HepG2 (cell line): ENCODE results near the gene GDF9. TPM values are rescaled to one million over a fixed set of nuclear protein-coding genes. Genes with fewer than 3 reads are reported as not detected.

Experiments used
- ATAC-seq: fragments of 200-7000 bp; cut with Tn5 transposase; 3 replicates; pipeline ENCODE4 v1.9.1; 2020; ENCODE audit warnings: mild to moderate bottlenecking, moderate library complexity
- BruUV-seq: library from RNA; stranded (reverse); fragments of 400-500 nt; replicated peaks from 2 replicates; lab custom pipeline; 2021; lab: Mats Ljungman, UMichigan
- CTCF ChIA-PET: fragments of 300-600 bp; formaldehyde crosslinking; extraction: SDS; loops from one replicate; lab custom pipeline; 2021; ENCODE audit warnings: low total read pairs, inconsistent platforms, low intra/inter-chr PET ratio; lab: Yijun Ruan, JAX
- POLR2A ChIA-PET: fragments of 350-600 bp; sonication (Branson Sonifier 250); formaldehyde crosslinking; loops from one replicate; lab custom pipeline; 2020; ENCODE audit warnings: antibody characterized with exemption, inconsistent platforms; lab: Yijun Ruan, JAX
- DNase-seq: peaks from one replicate; pipeline ENCODE4 v3.0.0-alpha.2; 2015; ENCODE audit warnings: low spot score
- FAIRE-seq: peaks from 3 replicates; lab custom pipeline; 2011; peaks lifted over from hg19 to GRCh38; lab: Jason Lieb, UNC
- H2AFZ ChIP-seq: one replicate; pipeline ENCODE4 v1.6.1; 2011; ENCODE audit warnings: low read length, inconsistent platforms
- H3K27ac ChIP-seq: fragments of 300-600 bp; 3 replicates; pipeline ENCODE4 v1.8.0; 2011; ENCODE audit warnings: mixed run types, mild to moderate bottlenecking, mixed read lengths, low read length, inconsistent platforms; ENCODE audit not compliant: insufficient read depth; ENCODE audit errors: extremely low read length
- H3K27me3 ChIP-seq, 2 experiments: fragments of 200-600 bp in 1 of 2; 2 replicates in 1 of 2; 3 replicates in 1 of 2; pipeline versions ENCODE4 v1.6.0 to v1.8.0; 2011; ENCODE audit warnings: low read length in 2 of 2, mild to moderate bottlenecking in 2 of 2, moderate library complexity in 2 of 2, inconsistent platforms in 1 of 2; ENCODE audit not compliant: insufficient read depth in 2 of 2, control insufficient read depth in 1 of 2
- H3K36me3 ChIP-seq, 2 experiments: fragments of 200-600 bp in 1 of 2; replicated peaks in 1 of 2; 2 replicates in 1 of 2; 3 replicates in 1 of 2; pipeline versions ENCODE4 v1.5.1 to v1.8.0; 2011; ENCODE audit warnings: low read length in 2 of 2, inconsistent platforms in 1 of 2; ENCODE audit not compliant: insufficient read depth in 2 of 2, control insufficient read depth in 1 of 2
- H3K4me1 ChIP-seq: 2 replicates; pipeline ENCODE4 v1.5.1; 2012; ENCODE audit warnings: low read length, inconsistent platforms; ENCODE audit not compliant: insufficient read depth
- H3K4me2 ChIP-seq: 2 replicates; pipeline ENCODE4 v1.6.0; 2011; ENCODE audit warnings: low read depth, low read length, inconsistent platforms
- H3K4me3 ChIP-seq, 3 experiments: fragments of 200-600 bp in 1 of 3; sonication (generic), shearing (Covaris generic) in 1 of 3; replicated peaks in 1 of 3; 2 replicates each; pipeline ENCODE4 v1.5.1; 2011 to 2016; ENCODE audit warnings: low read length in 3 of 3, inconsistent platforms in 2 of 3, low read depth in 2 of 3, mild to moderate bottlenecking in 2 of 3, control low read depth in 1 of 3, mixed read lengths in 1 of 3; ENCODE audit not compliant: insufficient read depth in 1 of 3
- H3K79me2 ChIP-seq: one replicate; pipeline ENCODE4 v1.6.1; 2011; ENCODE audit warnings: low read length, inconsistent platforms; ENCODE audit not compliant: insufficient read depth
- H3K9ac ChIP-seq: 2 replicates; pipeline ENCODE4 v1.6.0; 2011; ENCODE audit warnings: mild to moderate bottlenecking, low read depth, low read length, inconsistent platforms; ENCODE audit not compliant: insufficient read depth
- H3K9me3 ChIP-seq: 2 replicates; pipeline ENCODE4 v1.5.1; 2012; ENCODE audit warnings: mild to moderate bottlenecking, low read length
- H4K20me1 ChIP-seq: 2 replicates; pipeline ENCODE4 v1.6.0; 2011; ENCODE audit warnings: inconsistent platforms, mild to moderate bottlenecking, low read length, moderate library complexity; ENCODE audit not compliant: insufficient read depth
- ATF2 ChIP-seq: sonication (generic); formaldehyde crosslinking; IDR thresholded peaks from 2 replicates; pipeline ENCODE4 v1.4.0; 2020; ENCODE audit warnings: missing genetic modification reagents
- KDM2A ChIP-seq: sonication (generic); formaldehyde crosslinking; IDR thresholded peaks from 2 replicates; pipeline ENCODE4 v1.4.0; 2020; ENCODE audit warnings: low read depth, missing genetic modification reagents, borderline replicate concordance
- NR2F6 ChIP-seq, 2 experiments: IDR thresholded peaks; 2 replicates each; pipeline ENCODE4 v1.6.1; 2016; ENCODE audit warnings: antibody characterized with exemption in 1 of 2, mild to moderate bottlenecking in 1 of 2
- ZFX ChIP-seq: sonication (generic); formaldehyde crosslinking; IDR thresholded peaks from 2 replicates; pipeline ENCODE4 v1.4.0; 2020; ENCODE audit warnings: mild to moderate bottlenecking, low read depth, missing genetic modification reagents, moderate library complexity
- ZNF124 ChIP-seq: sonication (generic); formaldehyde crosslinking; IDR thresholded peaks from 2 replicates; pipeline ENCODE4 v1.4.0; 2020; ENCODE audit warnings: missing genetic modification reagents
- ZNF224 ChIP-seq: sonication (generic); formaldehyde crosslinking; IDR thresholded peaks from 2 replicates; pipeline ENCODE4 v1.5.0; 2020; ENCODE audit warnings: mild to moderate bottlenecking, missing genetic modification reagents
- WGBS: methylation state at CpG from one replicate; pipeline ENCODE4 v1.1.6; 2017; ENCODE audit warnings: low lambda C conversion rate; 5-methylcytosine and 5-hydroxymethylcytosine counted together
- in situ Hi-C: cut with HindIII; loops from 2 replicates; pipeline ENCODE4 v1.10.0; 2017; ENCODE audit warnings: low pct_unique_long_range_greater_than_20kb; ENCODE audit not compliant: extremely low pct_ligation_motif_present
- intact Hi-C: fragments of 100-400 bp; cut with micrococcal nuclease; formaldehyde crosslinking; loops from one replicate; pipeline ENCODE4 v1.10.0; 2022; ENCODE audit not compliant: unreplicated experiment
- polyA plus RNA-seq, 8 experiments: library from polyadenylated mRNA; depleted of rRNA in 3 of 8; stranded (reverse) in 7 of 8; unstranded in 1 of 8; fragments of >200 nt; fragmentation: Illumina TruSeq in 4 of 8; extraction: Trizol in 4 of 8; gene quantifications; 2 replicates each; pipeline versions ENCODE4 v1.2.1 to v1.2.3, GENCODE V29; 2011 to 2016; ENCODE audit warnings: low read depth in 4 of 8, missing spikeins in 1 of 8, mixed read lengths in 1 of 8; ENCODE audit not compliant: insufficient read depth in 1 of 8
- total RNA-seq, 5 experiments: library from RNA; depleted of rRNA; stranded (reverse); fragments of >200 nt; fragmentation: Illumina TruSeq; extraction: Trizol; gene quantifications; 2 replicates each; pipeline ENCODE4 v1.2.3, GENCODE V29; 2016; ENCODE audit warnings: low read depth in 1 of 5

GDF9 gene
- total and polyA plus RNA-seq, 2 of the 13 experiments (the other 11 are each of a cell fraction or from before 2014, with no cell fraction given) = 0.33 to 0.38 TPM

DNA sequence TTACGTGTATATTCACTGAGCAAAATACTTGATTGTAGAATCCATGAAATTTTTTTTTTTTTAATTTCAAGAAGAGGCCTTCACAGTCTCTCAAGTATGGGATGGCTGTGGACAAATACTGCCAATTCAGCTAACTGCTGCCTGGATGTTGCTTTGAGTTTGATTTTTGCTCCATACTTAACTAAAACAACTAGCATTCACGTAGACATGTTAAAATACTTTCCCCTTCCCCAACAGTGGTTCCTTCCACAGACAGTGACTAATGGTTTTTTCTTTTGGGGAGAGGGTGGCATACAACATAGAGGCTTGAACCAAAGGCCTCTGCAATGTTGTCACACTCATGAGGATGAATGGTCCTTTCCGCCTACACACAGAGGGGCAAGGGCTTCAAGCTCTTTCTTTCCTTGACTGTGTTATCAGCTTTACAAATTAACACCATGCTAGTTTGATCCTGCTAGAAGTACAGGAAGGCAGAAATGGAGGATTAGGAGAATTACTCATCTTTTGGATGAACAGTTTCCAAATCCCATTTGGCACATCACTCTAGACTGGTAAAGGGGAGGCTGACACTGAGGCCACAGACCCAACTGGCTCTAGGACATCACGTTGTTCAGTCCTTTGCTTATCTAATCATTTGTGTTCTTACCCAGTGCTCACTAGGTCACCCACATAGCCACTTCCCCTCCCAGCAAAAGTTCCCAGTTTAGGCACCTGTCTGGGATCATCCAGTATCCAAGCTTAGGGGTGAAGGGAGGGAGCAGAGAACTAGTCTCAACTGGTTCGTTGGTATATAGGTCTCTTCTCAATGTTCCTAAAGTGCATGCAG lies 5.4 kb upstream of the GDF9 start (continued):
- TF ChIP-seq ATF2 (no peak), KDM2A (CRISPR knock-in tag) (peak; percentile 17; the same call in 1 of the 2 replicates), ZNF224 (CRISPR knock-in tag) (no peak)
- TF ChIP-seq, all 625 proteins: peak for 3

DNA sequence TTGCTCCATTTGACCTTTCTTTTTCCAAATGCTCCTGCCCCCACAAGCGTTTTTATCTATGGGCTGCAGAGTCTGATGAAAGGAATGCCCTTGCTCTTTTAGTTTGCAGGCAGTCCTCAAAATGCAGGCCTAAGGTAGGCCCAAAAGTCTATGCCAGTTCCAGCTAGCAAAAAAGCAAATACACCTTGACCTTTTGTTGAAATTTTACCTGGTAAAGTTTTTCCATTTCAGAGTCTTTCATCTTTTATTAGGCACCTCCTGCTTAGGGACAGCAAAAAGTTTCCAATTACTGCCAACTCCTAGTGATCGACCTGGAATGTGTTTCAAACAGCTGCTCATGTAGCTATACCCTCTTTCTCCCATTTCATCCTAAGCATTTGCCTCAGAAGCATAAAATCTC lies 4.5 kb upstream of the GDF9 start:
- H4K20me1 ChIP-seq = no peaks in the 10 kb centered on the region
- H3K36me3 ChIP-seq = peaks cover 0 to 25% of the 10 kb centered on the region in 2 experiments; a peak in 3 of 5 replicates
- intact Hi-C loops (no loop called here), in situ Hi-C loops (loop anchor here (5.0 kb wide), 1 partner anchor 38 kb away; the partner anchor contains the start of gene SHROOM1)
- CTCF ChIA-PET = no interaction called here
- H3K27me3 ChIP-seq = no peaks in the 10 kb centered on the region; a peak in 1 of 5 replicates
- peak overlapping the region; percentile 95 for H3K27ac ChIP-seq
- POLR2A ChIA-PET = interaction anchor here (1.2 to 8.7 kb wide), 5 partner anchors 30 to 116 kb away, joined by 3 to 91 read pairs (median 5); partner anchors contain the start of gene SHROOM1
- H3K79me2 ChIP-seq = peaks cover 29% of the 10 kb centered on the region
- BruUV-seq = no TSS peak
- no peak overlapping the region for H3K9ac ChIP-seq
- H3K4me2 ChIP-seq = no peak overlapping the region
- TF ChIP-seq ZNF124 (no peak), NR2F6 (IDR thresholded peaks at IDR 0.05) (no peak), NR2F6 (CRISPR knock-in tag; IDR thresholded peaks at IDR 0.05) (0 out of 2 replicates have a peak, but pooled peaks have one; percentile 6), ZFX (CRISPR knock-in tag) (0 out of 2 replicates have a peak, but pooled peaks have one; percentile 41)
- no peak overlapping the region for H3K4me3 ChIP-seq
- DNase-seq = no peak
- H3K9me3 ChIP-seq = no peaks in the 10 kb centered on the region
- peaks cover 79% of the 10 kb centered on the region for H3K4me1 ChIP-seq
- no peak for ATAC-seq
- H2AFZ ChIP-seq = no peak overlapping the region
- WGBS = 67% methylated on average over 2 of the region's 2 CpGs
- no peak for FAIRE-seq
